Endothelial cell of umbilical vein (primary cell): ENCODE results near the gene PAXX. TPM values are rescaled to one million over a fixed set of nuclear protein-coding genes. Genes with fewer than 3 reads are reported as not detected.

Experiments used
- BruUV-seq: library from RNA; stranded (reverse); fragments of 400-500 nt; replicated peaks from 2 replicates; lab custom pipeline; 2021; lab: Mats Ljungman, UMichigan
- CTCF ChIA-PET: fragments of 300-600, 350-600 bp; sonication (Branson Sonifier 250); formaldehyde crosslinking; loops from one replicate; lab custom pipeline; 2021; ENCODE audit warnings: antibody characterized with exemption, inconsistent platforms; lab: Charles Lee
- POLR2A ChIA-PET: fragments of 300-600, 350-600 bp; sonication (Branson Sonifier 250); formaldehyde crosslinking; loops from one replicate; lab custom pipeline; 2021; ENCODE audit warnings: antibody characterized with exemption, inconsistent platforms; lab: Charles Lee
- DNase-seq: peaks from one replicate; pipeline ENCODE4 v3.0.0-alpha.2; 2011; ENCODE audit warnings: low read depth, low spot score
- FAIRE-seq: peaks from 2 replicates; lab custom pipeline; 2011; peaks lifted over from hg19 to GRCh38; lab: Jason Lieb, UNC
- H2AFZ ChIP-seq: 2 replicates; pipeline ENCODE4 v1.6.0; 2012; ENCODE audit warnings: low read depth, low read length, control low read depth, inconsistent platforms
- H3K27ac ChIP-seq: 2 replicates; pipeline ENCODE4 v1.5.1; 2011; ENCODE audit warnings: low read depth, mild to moderate bottlenecking, control low read depth, low read length, moderate library complexity; ENCODE audit not compliant: insufficient read depth
- H3K27me3 ChIP-seq, 2 experiments: 2 replicates each; pipeline versions ENCODE4 v1.6.0 to v1.6.1; 2011; ENCODE audit warnings: low read length in 2 of 2, mixed read lengths in 1 of 2; ENCODE audit not compliant: control insufficient read depth in 2 of 2, insufficient read depth in 2 of 2
- H3K36me3 ChIP-seq, 2 experiments: 2 replicates in 1 of 2; 3 replicates in 1 of 2; pipeline ENCODE4 v1.5.1; 2011; ENCODE audit warnings: low read length in 2 of 2, mild to moderate bottlenecking in 1 of 2, moderate library complexity in 1 of 2; ENCODE audit not compliant: control insufficient read depth in 2 of 2, insufficient read depth in 2 of 2; ENCODE audit errors: extremely low read depth in 1 of 2
- H3K4me1 ChIP-seq: 3 replicates; pipeline ENCODE4 v1.5.1; 2011; ENCODE audit warnings: mild to moderate bottlenecking, low read length; ENCODE audit not compliant: control insufficient read depth, insufficient read depth; ENCODE audit errors: extremely low read depth
- H3K4me2 ChIP-seq: 2 replicates; pipeline ENCODE4 v1.6.1; 2011; ENCODE audit warnings: low read length, control low read depth, mixed read lengths; ENCODE audit not compliant: insufficient read depth
- H3K4me3 ChIP-seq, 3 experiments: fragments of 200-600 bp in 1 of 3; sonication (generic), shearing (Covaris generic) in 1 of 3; replicated peaks in 1 of 3; 2 replicates each; pipeline ENCODE4 v1.5.1; 2011 to 2016; ENCODE audit warnings: control low read depth in 3 of 3, low read length in 3 of 3, mild to moderate bottlenecking in 2 of 3, inconsistent platforms in 1 of 3, low read depth in 1 of 3, moderate library complexity in 1 of 3; ENCODE audit not compliant: insufficient read depth in 1 of 3
- H3K79me2 ChIP-seq: 2 replicates; pipeline ENCODE4 v1.6.0; 2012; ENCODE audit warnings: low read length, inconsistent platforms; ENCODE audit not compliant: control insufficient read depth, insufficient read depth
- H3K9ac ChIP-seq: replicated peaks from 2 replicates; pipeline ENCODE3; 2011; ENCODE audit warnings: low read length, control low read depth; ENCODE audit not compliant: insufficient read depth; ENCODE audit errors: extremely low read depth
- H3K9me1 ChIP-seq: replicated peaks from 3 replicates; pipeline ENCODE4 v1.6.0; 2011; ENCODE audit warnings: mild to moderate bottlenecking, low read length; ENCODE audit not compliant: control insufficient read depth, insufficient read depth; ENCODE audit errors: extremely low read depth
- H3K9me3 ChIP-seq: replicated peaks from 2 replicates; pipeline ENCODE4 v1.5.1; 2012; ENCODE audit warnings: low read length, inconsistent platforms; ENCODE audit not compliant: control insufficient read depth, insufficient read depth
- H4K20me1 ChIP-seq: replicated peaks from 2 replicates; pipeline ENCODE3; 2011; ENCODE audit warnings: mild to moderate bottlenecking, low read length; ENCODE audit not compliant: control insufficient read depth, insufficient read depth; ENCODE audit errors: extremely low read depth
- CTCF ChIP-seq, 2 donors: IDR thresholded peaks; 1 replicate in 1 of 2; 2 replicates in 1 of 2; pipeline ENCODE4 v1.5.1; 2011; ENCODE audit warnings: low read length in 2 of 2, mild to moderate bottlenecking in 2 of 2, moderate library complexity in 2 of 2, control low read depth in 1 of 2, inconsistent platforms in 1 of 2, low read depth in 1 of 2; ENCODE audit not compliant: insufficient read depth in 1 of 2; ENCODE audit errors: extremely low read depth in 1 of 2
- EZH2 ChIP-seq: IDR thresholded peaks from 2 replicates; pipeline ENCODE4 v1.6.1; 2012; ENCODE audit warnings: borderline replicate concordance, low read depth, mild to moderate bottlenecking, moderate library complexity, low read length, inconsistent platforms; ENCODE audit not compliant: severe bottlenecking
- FOS ChIP-seq: IDR thresholded peaks from 2 replicates; pipeline ENCODE4 v1.6.1; 2011; ENCODE audit warnings: mild to moderate bottlenecking, low read length, moderate library complexity, borderline replicate concordance; ENCODE audit not compliant: insufficient read depth
- GATA2 ChIP-seq: IDR thresholded peaks from 2 replicates; pipeline ENCODE4 v1.7.0; 2011; ENCODE audit warnings: low read depth, mild to moderate bottlenecking, moderate library complexity, mixed read lengths, low read length; ENCODE audit not compliant: insufficient read length, insufficient read depth
- JUN ChIP-seq: IDR thresholded peaks from 2 replicates; pipeline ENCODE4 v1.6.1; 2011; ENCODE audit warnings: borderline replicate concordance, low read depth; ENCODE audit not compliant: insufficient read length, insufficient read depth
- MAX ChIP-seq: IDR thresholded peaks from 2 replicates; pipeline ENCODE4 v1.6.1; 2011; ENCODE audit not compliant: insufficient read depth, insufficient read length
- MYC ChIP-seq: IDR thresholded peaks from one replicate; pipeline ENCODE4 v1.6.1; 2011; ENCODE audit warnings: mild to moderate bottlenecking, low read depth, low read length
- POLR2A ChIP-seq: IDR thresholded peaks from 2 replicates; pipeline ENCODE4 v1.6.1; 2012; ENCODE audit warnings: low read depth, mild to moderate bottlenecking, control low read depth, low read length
- POLR2AphosphoS5 ChIP-seq: IDR thresholded peaks from 2 replicates; pipeline ENCODE4 v1.6.1; 2012; ENCODE audit warnings: low read depth, mild to moderate bottlenecking, control low read depth, low read length, moderate library complexity; ENCODE audit not compliant: insufficient read depth
- dilution Hi-C: fragments of 300-500 bp; cut with MboI; formaldehyde crosslinking; loops from one replicate; pipeline ENCODE4 v1.15.0; 2019; ENCODE audit warnings: low sequenced_read_pairs; ENCODE audit not compliant: extremely low pct_ligation_motif_present
- intact Hi-C: fragments of 100-400 bp; cut with micrococcal nuclease; formaldehyde crosslinking; loops from one replicate; pipeline ENCODE4 v1.10.0; 2022
- polyA plus RNA-seq, 4 experiments: library from polyadenylated mRNA; depleted of rRNA in 3 of 4; stranded (reverse) in 3 of 4; unstranded in 1 of 4; fragments of >200 nt; gene quantifications; 2 replicates each; pipeline versions ENCODE4 v1.2.1 to v1.2.3, GENCODE V29; 2011 to 2012; ENCODE audit warnings: missing spikeins in 1 of 4
- total RNA-seq: library from RNA; stranded (reverse); gene quantifications from 2 replicates; pipeline ENCODE4 v1.2.3, GENCODE V29; 2021

The PAXX gene
- total and polyA plus RNA-seq, 2 donors (not counting 3 experiments of a cell fraction or from before 2014, with no cell fraction given), result 34.0 to 35.0 TPM

- Histone ChIP-seq H3K4me3 (no peak overlapping the region), H3K9ac (no peak overlapping the region), H3K9me3 (no peaks in the 10 kb centered on the region), H3K4me2 (no peak overlapping the region), H3K27me3 (no peaks in the 10 kb centered on the region), H4K20me1 (no peaks in the 10 kb centered on the region), H3K79me2 (no peaks in the 10 kb centered on the region), H3K36me3 (no peaks in the 10 kb centered on the region), H3K4me1 (peaks cover 4% of the 10 kb centered on the region), H2AFZ (no peak overlapping the region), H3K9me1 (no peaks in the 10 kb centered on the region), H3K27ac (no peak overlapping the region)
- POLR2A ChIA-PET, result interaction anchor here (0.6 to 1.0 kb wide), 2 partner anchors 13 to 151 kb away, joined by 3 read pairs; partner anchors contain the start of gene PAXX
- CTCF ChIA-PET, result interaction anchor here (0.8 to 1.4 kb wide), 4 partner anchors 15 to 56 kb away, joined by 3 to 10 read pairs (median 6); no protein-coding TSS in a partner anchor
- no peak for FAIRE-seq
- intact Hi-C loops (loop anchor here (1.0 to 2.0 kb wide), 3 partner anchors 13 to 50 kb away; partner anchors contain the start of genes ABCA2 and PAXX), dilution Hi-C loops (no loop called here)
- no peak for DNase-seq
- BruUV-seq, result no TSS peak
- no peak for TF ChIP-seq MAX
- no peak for TF ChIP-seq POLR2AphosphoS5
- TF ChIP-seq EZH2, result no peak
- TF ChIP-seq MYC, result no peak
- TF ChIP-seq CTCF (IDR thresholded peaks at IDR 0.05; ENCODE audit: extremely low read depth in 1 of 2, insufficient read depth in 1 of 2, low read depth in 1 of 2, low read length in 2 of 2), result no peak
- TF ChIP-seq JUN, result no peak
- TF ChIP-seq FOS, result no peak
- no peak for TF ChIP-seq GATA2
- no peak for TF ChIP-seq POLR2A
These were observed 13.2 kb upstream of the PAXX start for GRCh38 chr9:136978865-136979544.
